ENCODE measurements around the gene CCNF. TPM values are rescaled to one million over a fixed set of nuclear protein-coding genes. Genes with fewer than 3 reads are reported as not detected.

The CCNF gene
- total RNA-seq, 1 experiment from 2014 or later: 76.1 TPM

DNA sequence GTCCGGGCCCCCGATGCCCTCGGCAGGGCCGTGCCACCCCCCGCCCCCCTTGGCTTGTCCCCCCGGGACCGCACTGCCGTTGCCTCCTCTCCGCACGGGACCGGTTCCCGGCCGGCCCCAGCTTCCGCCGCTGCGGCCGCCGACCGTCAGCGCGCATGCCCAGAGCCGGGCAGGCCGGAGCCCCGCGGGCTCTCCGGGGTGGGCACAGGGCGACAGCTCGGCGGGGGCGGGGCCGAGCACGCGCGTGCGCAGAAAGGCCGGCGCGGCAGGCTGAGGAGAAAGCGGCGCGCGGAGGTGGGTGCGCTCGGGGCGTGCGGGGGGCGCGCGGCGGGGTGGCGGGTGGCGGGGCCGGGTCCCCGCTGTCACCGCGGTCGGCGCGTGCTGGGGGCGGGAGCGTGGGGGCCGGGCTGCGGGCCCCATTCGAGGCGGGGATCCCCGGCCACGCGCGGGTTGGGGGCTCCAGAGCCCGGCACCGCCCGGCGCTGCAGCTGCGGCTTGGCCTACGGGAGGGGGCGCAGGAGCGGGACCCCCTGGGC lies 45.7 kb downstream of the CCNF start, which contains the start of gene TBC1D24:
Gene TBC1D24 (plus strand): TSS at position 251 of the 536 bp plus-strand sequence. CDS start 21,022 bp downstream, outside the sequence.
- intact Hi-C loops (cut with micrococcal nuclease; ENCODE audit: unreplicated experiment): no loop called here
- no peaks in the 10 kb centered on the region for H3K9me3 ChIP-seq (ENCODE audit: low read depth, low read length, poor library complexity, severe bottlenecking)
- no peaks in the 10 kb centered on the region for H3K36me3 ChIP-seq (ENCODE audit: insufficient read depth, low read length, poor library complexity, severe bottlenecking)
- no peaks in the 10 kb centered on the region for H3K27me3 ChIP-seq (replicated peaks; ENCODE audit: insufficient read depth, low read depth, low read length, poor library complexity)
- peaks cover 40% of the 10 kb centered on the region for H3K4me1 ChIP-seq (ENCODE audit: insufficient read depth, low read length, poor library complexity, severe bottlenecking)
- DNase-seq (ENCODE audit: low spot score): peak; percentile 91
- ChIA-PET CTCF (interaction anchor here (0.6 to 0.7 kb wide), 2 partner anchors 27 to 692 kb away, joined by 3 to 12 read pairs; partner anchors contain the start of gene NUBP2), POLR2A (ENCODE audit: low non-redundant PET) (interaction anchor here (0.5 kb wide), 1 partner anchor 38 kb away, joined by 3 read pairs; no protein-coding TSS in a partner anchor)
- TF ChIP-seq CTCF (conservative IDR thresholded peaks at IDR 0.05; ENCODE audit: low read depth, low read length) (no peak), EZH2 (IDR thresholded peaks at IDR 0.05; ENCODE audit: borderline replicate concordance, low read depth, low read length, poor library complexity, severe bottlenecking) (no peak)
- no TSS peak for BruUV-seq (replicated peaks)
- peak within 1 kb of the TSS; percentile 88 for H3K27ac ChIP-seq (ENCODE audit: low read depth, low read length, poor library complexity, severe bottlenecking)
- peak within 1 kb of the TSS; percentile 87 for H3K4me3 ChIP-seq (ENCODE audit: low read depth, low read length, poor library complexity, severe bottlenecking)

DNA sequence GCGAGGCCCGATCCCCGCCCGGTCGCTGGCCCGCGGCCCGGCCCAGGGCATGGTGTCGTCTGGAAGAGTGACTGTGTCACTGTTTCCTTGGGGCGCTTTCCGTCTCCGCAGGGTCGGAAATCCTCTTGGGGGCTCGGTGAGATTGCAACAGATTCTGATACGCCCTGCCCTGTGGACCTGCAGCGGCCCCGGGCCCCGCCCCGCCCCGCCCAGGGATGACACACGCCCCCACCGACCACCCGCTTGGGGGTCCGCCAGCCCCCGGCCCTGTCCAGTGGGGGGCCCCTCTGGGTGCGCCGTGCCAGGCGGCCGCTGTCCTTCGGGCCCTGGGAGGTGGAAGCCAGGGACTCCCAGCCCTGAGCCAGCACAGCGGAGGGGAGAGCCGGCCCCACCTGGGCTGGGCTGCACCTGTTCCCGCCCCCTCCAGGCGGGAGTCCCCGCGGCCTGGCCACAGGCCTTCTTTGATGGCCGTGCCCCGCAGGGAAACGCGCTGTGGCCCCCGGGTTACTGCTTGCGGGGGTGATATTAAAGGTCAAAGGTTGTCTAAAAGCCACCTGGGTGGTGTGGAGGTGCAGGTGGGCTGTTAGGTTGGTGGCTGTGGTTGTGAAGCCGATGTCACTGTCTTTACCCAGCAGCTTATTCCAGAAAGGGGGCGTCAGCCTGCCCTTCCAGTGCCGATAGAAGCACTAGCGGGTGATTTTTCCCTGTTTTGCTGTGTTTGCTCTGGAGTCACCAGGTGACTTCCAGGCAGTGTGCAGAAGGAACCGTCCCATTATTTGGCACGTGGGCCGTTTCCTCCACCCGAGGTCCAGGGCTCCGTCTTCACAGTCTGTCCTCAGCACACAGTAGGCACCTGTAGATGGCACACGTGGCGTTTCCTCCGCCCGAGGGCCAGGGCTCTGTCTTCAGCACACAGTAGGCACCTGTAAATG lies 46.4 kb downstream of the CCNF start:
- Histone ChIP-seq H3K4me3 (ENCODE audit: low read depth, low read length, poor library complexity, severe bottlenecking) (peak overlapping the region; percentile 87), H3K4me1 (ENCODE audit: insufficient read depth, low read length, poor library complexity, severe bottlenecking) (peaks cover 32% of the 10 kb centered on the region), H3K27me3 (replicated peaks; ENCODE audit: insufficient read depth, low read depth, low read length, poor library complexity) (no peaks in the 10 kb centered on the region), H3K9me3 (ENCODE audit: low read depth, low read length, poor library complexity, severe bottlenecking) (no peaks in the 10 kb centered on the region), H3K27ac (ENCODE audit: low read depth, low read length, poor library complexity, severe bottlenecking) (peak overlapping the region; percentile 59), H3K36me3 (ENCODE audit: insufficient read depth, low read length, poor library complexity, severe bottlenecking) (no peaks in the 10 kb centered on the region)
- ChIA-PET POLR2A (ENCODE audit: low non-redundant PET) (no interaction called here), CTCF (no interaction called here)
- TF ChIP-seq EZH2 (IDR thresholded peaks at IDR 0.05; ENCODE audit: borderline replicate concordance, low read depth, low read length, poor library complexity, severe bottlenecking) (no peak), CTCF (conservative IDR thresholded peaks at IDR 0.05; ENCODE audit: low read depth, low read length) (no peak)
- BruUV-seq (replicated peaks): no TSS peak
- intact Hi-C loops (cut with micrococcal nuclease; ENCODE audit: unreplicated experiment): no loop called here
- DNase-seq (ENCODE audit: low spot score): peak; percentile 47

GRCh38 chr16:2476345-2476720 lies 47.1 kb downstream of the CCNF start:
- intact Hi-C loops (cut with micrococcal nuclease; ENCODE audit: unreplicated experiment): no loop called here
- peaks cover 29% of the 10 kb centered on the region for H3K4me1 ChIP-seq (ENCODE audit: insufficient read depth, low read length, poor library complexity, severe bottlenecking)
- H3K27ac ChIP-seq (ENCODE audit: low read depth, low read length, poor library complexity, severe bottlenecking): no peak overlapping the region
- H3K4me3 ChIP-seq (ENCODE audit: low read depth, low read length, poor library complexity, severe bottlenecking): peak overlapping the region; percentile 87
- no peaks in the 10 kb centered on the region for H3K27me3 ChIP-seq (replicated peaks; ENCODE audit: insufficient read depth, low read depth, low read length, poor library complexity)
- no peaks in the 10 kb centered on the region for H3K9me3 ChIP-seq (ENCODE audit: low read depth, low read length, poor library complexity, severe bottlenecking)
- no TSS peak for BruUV-seq (replicated peaks)
- CTCF ChIA-PET: no interaction called here
- TF ChIP-seq CTCF (conservative IDR thresholded peaks at IDR 0.05; ENCODE audit: low read depth, low read length) (no peak), EZH2 (IDR thresholded peaks at IDR 0.05; ENCODE audit: borderline replicate concordance, low read depth, low read length, poor library complexity, severe bottlenecking) (no peak)
- no peaks in the 10 kb centered on the region for H3K36me3 ChIP-seq (ENCODE audit: insufficient read depth, low read length, poor library complexity, severe bottlenecking)
- POLR2A ChIA-PET (ENCODE audit: low non-redundant PET): no interaction called here
- DNase-seq (ENCODE audit: low spot score): no peak

Measured in A673 (cell line).